RWPE1 (cell line): ENCODE results near the gene MTARC2.

Source experiments
- CTCF ChIA-PET: fragments of 350-600 bp; sonication (Branson Sonifier 250); formaldehyde crosslinking; extraction: SDS; loops from one replicate; lab custom pipeline; 2021; lab: Yijun Ruan, JAX
- POLR2A ChIA-PET: fragments of 400-600 bp; formaldehyde crosslinking; extraction: SDS; loops from one replicate; lab custom pipeline; 2020; ENCODE audit warnings: antibody characterized with exemption; ENCODE audit not compliant: low non-redundant PET; lab: Yijun Ruan, JAX
- DNase-seq: peaks from one replicate; pipeline ENCODE4 v3.0.0; 2012; ENCODE audit warnings: low spot score
- H3K27ac ChIP-seq: fragments of 450-650 bp; 2 replicates; pipeline ENCODE4 v1.5.1; 2017
- TF ChIP-seq, protein P1 (sequence below): fragments of 450-650 bp; conservative IDR thresholded peaks from 2 replicates; pipeline ENCODE4 v1.5.1; 2017; ENCODE audit warnings: low read depth, mild to moderate bottlenecking

Gene MTARC2

DNA sequence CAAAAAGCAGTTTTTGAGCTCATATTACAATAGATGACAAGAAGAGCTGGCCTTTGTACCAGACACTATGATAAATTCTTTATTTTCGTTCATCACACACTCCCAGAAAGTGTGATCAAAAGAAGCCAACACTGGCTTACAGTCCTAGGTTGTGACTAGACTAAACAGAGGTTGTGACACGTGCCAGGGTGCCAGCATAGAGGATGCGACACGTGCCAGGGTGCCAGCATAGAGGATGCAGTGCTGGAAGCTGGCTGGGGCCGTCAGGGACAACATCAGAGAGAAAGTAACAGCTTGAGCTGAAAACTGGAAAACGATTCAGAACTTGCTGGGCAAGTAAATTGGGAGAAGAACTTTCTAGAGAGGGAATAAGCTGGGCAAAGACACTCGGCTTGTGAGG, 40.8 kb downstream of the MTARC2 start:
- CTCF ChIA-PET: interaction anchor here (1.0 kb wide), 1 partner anchor 15 kb away, joined by 3 read pairs; no protein-coding TSS in a partner anchor
- H3K27ac ChIP-seq: no peak overlapping the region
- no peak for DNase-seq
- POLR2A ChIA-PET: no interaction called here
- TF ChIP-seq, protein P1, sequence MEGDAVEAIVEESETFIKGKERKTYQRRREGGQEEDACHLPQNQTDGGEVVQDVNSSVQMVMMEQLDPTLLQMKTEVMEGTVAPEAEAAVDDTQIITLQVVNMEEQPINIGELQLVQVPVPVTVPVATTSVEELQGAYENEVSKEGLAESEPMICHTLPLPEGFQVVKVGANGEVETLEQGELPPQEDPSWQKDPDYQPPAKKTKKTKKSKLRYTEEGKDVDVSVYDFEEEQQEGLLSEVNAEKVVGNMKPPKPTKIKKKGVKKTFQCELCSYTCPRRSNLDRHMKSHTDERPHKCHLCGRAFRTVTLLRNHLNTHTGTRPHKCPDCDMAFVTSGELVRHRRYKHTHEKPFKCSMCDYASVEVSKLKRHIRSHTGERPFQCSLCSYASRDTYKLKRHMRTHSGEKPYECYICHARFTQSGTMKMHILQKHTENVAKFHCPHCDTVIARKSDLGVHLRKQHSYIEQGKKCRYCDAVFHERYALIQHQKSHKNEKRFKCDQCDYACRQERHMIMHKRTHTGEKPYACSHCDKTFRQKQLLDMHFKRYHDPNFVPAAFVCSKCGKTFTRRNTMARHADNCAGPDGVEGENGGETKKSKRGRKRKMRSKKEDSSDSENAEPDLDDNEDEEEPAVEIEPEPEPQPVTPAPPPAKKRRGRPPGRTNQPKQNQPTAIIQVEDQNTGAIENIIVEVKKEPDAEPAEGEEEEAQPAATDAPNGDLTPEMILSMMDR: no peak

- no peak for DNase-seq
- CTCF ChIA-PET: interaction anchor here (0.5 to 1.0 kb wide), 3 partner anchors 15 to 771 kb away, joined by 3 read pairs; no protein-coding TSS in a partner anchor
- POLR2A ChIA-PET: no interaction called here
- H3K27ac ChIP-seq: no peak overlapping the region
- TF ChIP-seq, protein P1: no peak
These were observed 41.5 kb downstream of the MTARC2 start for GRCh38 chr1:220789532-220790147.

GRCh38 chr1:220791285-220791684, 43.2 kb downstream of the MTARC2 start:
- no peak overlapping the region for H3K27ac ChIP-seq
- DNase-seq: peak; percentile 55
- POLR2A ChIA-PET: no interaction called here
- TF ChIP-seq, protein P1: no peak
- CTCF ChIA-PET: interaction anchor here (0.7 kb wide), 1 partner anchor 143 kb away, joined by 3 read pairs; no protein-coding TSS in a partner anchor

GRCh38 chr1:220791956-220792355, 43.8 kb downstream of the MTARC2 start:
- H3K27ac ChIP-seq: no peak overlapping the region
- ChIA-PET CTCF (no interaction called here), POLR2A (interaction anchor here (0.6 kb wide), 1 partner anchor 702 kb away, joined by 4 read pairs; the partner anchor contains the start of gene BPNT1)
- TF ChIP-seq, protein P1: no peak
- DNase-seq: no peak

- DNase-seq: no peak
- CTCF ChIA-PET: interaction anchor here (0.6 kb wide), 1 partner anchor 115 kb away, joined by 4 read pairs; no protein-coding TSS in a partner anchor
- no peak overlapping the region for H3K27ac ChIP-seq
- POLR2A ChIA-PET: no interaction called here
- TF ChIP-seq, protein P1: no peak
These were observed 48.4 kb downstream of the MTARC2 start for GRCh38 chr1:220796530-220796929.

GRCh38 chr1:220797044-220797443, 48.9 kb downstream of the MTARC2 start:
- POLR2A ChIA-PET: no interaction called here
- no peak for DNase-seq
- H3K27ac ChIP-seq: no peak overlapping the region
- CTCF ChIA-PET: interaction anchor here (0.6 kb wide), 1 partner anchor 115 kb away, joined by 4 read pairs; no protein-coding TSS in a partner anchor
- TF ChIP-seq, protein P1: no peak
